Sigmoid colon (tissue), 4 donors: Measurements from ENCODE around the gene TM9SF4.

ENCODE experiments used
- EP300 ChIP-seq, 4 donors: sonication (generic); formaldehyde crosslinking; IDR thresholded peaks; one replicate each; pipeline ENCODE4 v1.6.1; 2017; ENCODE audit warnings: antibody characterized with exemption in 4 of 4
- POLR2AphosphoS5 ChIP-seq, 4 donors: sonication (generic); formaldehyde crosslinking; IDR thresholded peaks; one replicate each; pipeline ENCODE4 v1.6.1; 2017; ENCODE audit warnings: antibody characterized with exemption in 4 of 4
- TF ChIP-seq, protein P1 (sequence below), 4 experiments: fragments of 450-650 bp in 3 of 4; fragments of 200-600 bp in 1 of 4; IDR thresholded peaks; one replicate each; pipeline ENCODE4 v1.5.1; 2016 to 2019; ENCODE audit warnings: antibody characterized with exemption in 4 of 4, mild to moderate bottlenecking in 3 of 4, moderate library complexity in 2 of 4

DNA sequence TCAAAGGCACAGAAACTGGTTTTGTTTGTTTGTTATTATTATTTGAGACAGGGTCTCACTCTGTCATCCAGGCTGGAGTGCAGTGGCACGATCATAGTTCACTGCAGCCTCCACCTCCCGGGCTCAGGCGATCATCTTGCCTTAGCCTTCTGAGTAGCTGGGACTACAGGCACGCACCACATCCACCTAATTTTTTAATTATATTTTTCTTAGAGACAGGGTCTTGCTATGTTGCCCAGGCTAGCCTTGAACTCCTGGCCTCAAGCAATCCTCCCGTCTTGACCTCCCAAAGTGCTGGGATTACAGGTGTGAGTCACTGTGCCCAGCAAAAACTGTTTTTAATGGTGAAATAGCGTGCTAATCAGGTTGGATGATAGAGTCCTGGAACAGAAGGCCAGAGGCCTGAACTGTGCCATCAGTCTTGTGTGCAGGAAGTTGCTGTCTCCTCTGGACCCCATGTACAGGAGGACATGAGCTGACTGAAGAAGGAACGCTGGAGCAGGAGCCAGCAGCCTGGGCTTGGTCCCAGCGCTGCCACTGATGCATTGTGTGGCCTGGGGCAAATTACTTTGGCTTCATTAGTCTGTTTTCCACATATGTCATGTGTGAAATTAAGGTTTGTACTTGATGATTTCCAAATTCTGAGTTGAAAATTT, 4.9 kb downstream of the TM9SF4 start:
- TF ChIP-seq, protein P1, sequence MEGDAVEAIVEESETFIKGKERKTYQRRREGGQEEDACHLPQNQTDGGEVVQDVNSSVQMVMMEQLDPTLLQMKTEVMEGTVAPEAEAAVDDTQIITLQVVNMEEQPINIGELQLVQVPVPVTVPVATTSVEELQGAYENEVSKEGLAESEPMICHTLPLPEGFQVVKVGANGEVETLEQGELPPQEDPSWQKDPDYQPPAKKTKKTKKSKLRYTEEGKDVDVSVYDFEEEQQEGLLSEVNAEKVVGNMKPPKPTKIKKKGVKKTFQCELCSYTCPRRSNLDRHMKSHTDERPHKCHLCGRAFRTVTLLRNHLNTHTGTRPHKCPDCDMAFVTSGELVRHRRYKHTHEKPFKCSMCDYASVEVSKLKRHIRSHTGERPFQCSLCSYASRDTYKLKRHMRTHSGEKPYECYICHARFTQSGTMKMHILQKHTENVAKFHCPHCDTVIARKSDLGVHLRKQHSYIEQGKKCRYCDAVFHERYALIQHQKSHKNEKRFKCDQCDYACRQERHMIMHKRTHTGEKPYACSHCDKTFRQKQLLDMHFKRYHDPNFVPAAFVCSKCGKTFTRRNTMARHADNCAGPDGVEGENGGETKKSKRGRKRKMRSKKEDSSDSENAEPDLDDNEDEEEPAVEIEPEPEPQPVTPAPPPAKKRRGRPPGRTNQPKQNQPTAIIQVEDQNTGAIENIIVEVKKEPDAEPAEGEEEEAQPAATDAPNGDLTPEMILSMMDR (IDR thresholded peaks at IDR 0.05), result no peak
- TF ChIP-seq EP300 (IDR thresholded peaks at IDR 0.05) (no peak), POLR2AphosphoS5 (IDR thresholded peaks at IDR 0.05) (no peak)
